ENCODE data around the gene CHRND.

GRCh38 chr2:232520489-232520888 is 5.5 kb upstream of the CHRND start:
- TF ChIP-seq CTCF (IDR thresholded peaks at IDR 0.05; ENCODE audit: insufficient read depth, low read length): no peak
- TF ChIP-seq POLR2AphosphoS5 (IDR thresholded peaks at IDR 0.05; ENCODE audit: low read depth): no peak
- no peak for TF ChIP-seq REST (IDR thresholded peaks at IDR 0.05; ENCODE audit: insufficient replicate concordance, low read depth)
- no peak for TF ChIP-seq GABPA (IDR thresholded peaks at IDR 0.05; ENCODE audit: low read depth)
- TF ChIP-seq SPI1 (IDR thresholded peaks at IDR 0.05; ENCODE audit: borderline replicate concordance, low read depth): no peak
